GM19397 (cell line): Measurements from ENCODE around the gene OXA1L.
A peak's percentile ranks its signal among the peaks of the same experiment; 100 is the strongest.
"Not testable (repeated sequence)": the region's sequence is repeated elsewhere in the genome, so short reads cannot be mapped to it uniquely, and the experiment has no call there.

Source experiments
- ATAC-seq: cut with Tn5 transposase; IDR thresholded peaks from one replicate; pipeline ENCODE4 v1.9.1; 2021; ENCODE audit warnings: mild to moderate bottlenecking, moderate library complexity; ENCODE audit not compliant: unreplicated experiment

The OXA1L gene

GRCh38 chr14:22797017-22797917, 30.8 kb downstream of the OXA1L start:
- no peak for ATAC-seq

- no peak for ATAC-seq
Measured at GRCh38 chr14:22798528-22798927, 32.0 kb downstream of the OXA1L start.

- no peak for ATAC-seq
Measured at GRCh38 chr14:22800346-22800745, 33.9 kb downstream of the OXA1L start.

GRCh38 chr14:22801716-22802115, 35.2 kb downstream of the OXA1L start:
- ATAC-seq: no peak

GRCh38 chr14:22802860-22803686, 36.6 kb downstream of the OXA1L start:
- peak; percentile 45 for ATAC-seq

- ATAC-seq: peak; percentile 43
Measured at GRCh38 chr14:22803687-22803974, 37.1 kb downstream of the OXA1L start.

- not testable (repeated sequence) for ATAC-seq
Measured at GRCh38 chr14:22805235-22805634, 38.7 kb downstream of the OXA1L start.

DNA sequence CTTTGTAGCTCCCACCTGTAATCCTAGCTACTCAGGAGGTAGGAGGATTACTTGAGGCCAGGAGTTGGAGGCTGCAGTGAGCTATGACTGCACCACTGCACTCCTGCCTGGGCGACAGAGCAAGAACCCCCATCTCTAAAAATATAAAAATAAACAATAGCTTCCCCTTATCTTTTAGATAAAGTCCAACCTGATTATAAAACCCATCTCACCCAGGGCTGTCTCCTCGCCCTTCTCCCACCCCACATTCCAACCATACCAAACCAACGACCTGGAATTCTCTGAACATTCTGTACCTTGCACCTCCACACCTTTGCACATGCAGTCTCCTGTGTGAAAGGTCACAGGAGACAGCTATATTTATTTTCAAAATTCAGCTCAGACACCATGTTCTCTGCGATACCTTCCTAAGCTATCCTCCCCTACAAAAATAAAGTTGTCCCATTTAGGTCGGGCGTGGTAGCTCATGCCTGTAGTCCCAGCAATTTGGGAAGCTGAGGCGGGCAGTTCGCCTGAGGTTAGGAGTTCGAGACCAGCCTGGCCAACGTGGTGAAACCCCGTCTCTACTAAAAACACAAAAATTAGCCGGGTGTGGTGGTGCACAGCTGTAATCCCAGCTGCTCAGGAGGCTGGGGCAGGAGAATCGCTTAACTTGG, 41.1 kb downstream of the OXA1L start:
- no peak for ATAC-seq

DNA sequence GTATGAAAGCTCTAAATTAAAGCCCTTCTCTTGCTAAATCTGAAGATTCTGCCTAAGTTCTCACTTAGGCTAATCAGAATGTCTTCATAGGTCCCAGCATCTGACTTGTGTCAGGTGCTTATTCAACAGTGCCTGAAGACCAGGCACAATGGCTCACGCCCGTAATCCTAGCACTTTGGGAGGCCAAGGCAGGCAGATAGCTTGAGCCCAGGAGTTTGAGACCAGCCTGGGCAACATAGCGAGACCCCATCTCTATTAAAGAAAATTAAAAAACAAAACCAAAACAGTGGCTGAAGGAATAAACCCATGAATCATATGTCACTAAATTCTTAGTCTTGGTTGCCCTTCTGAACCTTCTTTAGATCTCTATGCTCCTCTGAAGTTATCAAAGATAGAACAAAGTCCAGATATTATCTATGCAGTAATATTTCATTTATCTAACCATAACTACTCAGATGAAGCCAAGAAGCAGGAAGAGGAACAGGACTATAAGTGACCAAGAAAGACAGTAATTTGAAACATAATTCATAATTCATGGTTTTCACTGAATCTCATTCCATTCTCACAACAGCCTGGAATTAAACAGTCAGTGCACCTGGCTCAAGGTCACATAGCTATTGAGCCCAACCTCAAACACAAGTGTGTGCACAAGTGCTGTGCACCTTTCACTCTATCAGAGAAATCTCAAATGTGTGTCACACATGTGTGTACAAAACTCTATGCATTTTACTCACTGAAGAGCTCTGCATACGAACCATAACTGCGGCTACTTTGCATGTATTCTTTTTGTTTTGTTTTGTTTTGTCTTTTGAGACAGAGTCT, 42.1 kb downstream of the OXA1L start:
- ATAC-seq: no peak

DNA sequence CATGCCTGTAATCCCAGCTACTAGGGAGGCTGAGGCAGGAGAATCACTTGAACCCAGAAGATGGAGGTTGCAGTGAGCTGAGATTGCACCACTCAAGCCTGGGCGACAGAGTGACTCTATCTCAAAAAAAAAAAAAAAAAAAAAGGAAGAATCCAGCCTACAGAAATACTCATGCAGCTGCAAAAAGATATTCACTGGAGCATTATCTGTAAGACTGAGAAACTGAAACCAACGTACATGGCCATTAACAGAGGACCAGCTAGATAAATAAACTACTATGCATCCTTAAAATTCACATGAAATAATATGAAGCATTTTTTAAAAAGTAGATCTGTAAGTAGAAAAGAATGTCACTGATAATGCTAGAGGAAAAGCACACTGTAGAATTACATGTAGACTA, 45.2 kb downstream of the OXA1L start:
- no peak for ATAC-seq

GRCh38 chr14:22812744-22813143, 46.3 kb downstream of the OXA1L start:
- no peak for ATAC-seq

DNA sequence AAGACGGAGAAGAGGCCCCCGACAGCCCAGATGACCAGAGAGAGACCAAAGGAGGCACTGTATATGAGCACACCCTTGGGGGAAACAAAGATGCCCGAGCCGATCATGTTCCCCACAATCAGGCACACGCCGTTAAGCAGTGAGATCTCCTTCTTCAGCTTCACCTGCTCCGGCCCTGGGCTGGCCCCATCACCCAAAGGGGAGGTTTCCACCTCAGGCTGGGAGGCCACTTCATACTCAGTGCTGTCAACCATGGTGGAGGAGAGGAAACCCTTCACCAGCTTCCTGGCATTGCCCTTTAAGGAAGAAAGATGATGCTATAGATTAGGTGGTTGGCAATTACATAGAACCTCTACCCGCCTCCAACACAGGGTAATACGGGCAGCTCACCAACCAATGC, 46.7 kb downstream of the OXA1L start:
- ATAC-seq: no peak

DNA sequence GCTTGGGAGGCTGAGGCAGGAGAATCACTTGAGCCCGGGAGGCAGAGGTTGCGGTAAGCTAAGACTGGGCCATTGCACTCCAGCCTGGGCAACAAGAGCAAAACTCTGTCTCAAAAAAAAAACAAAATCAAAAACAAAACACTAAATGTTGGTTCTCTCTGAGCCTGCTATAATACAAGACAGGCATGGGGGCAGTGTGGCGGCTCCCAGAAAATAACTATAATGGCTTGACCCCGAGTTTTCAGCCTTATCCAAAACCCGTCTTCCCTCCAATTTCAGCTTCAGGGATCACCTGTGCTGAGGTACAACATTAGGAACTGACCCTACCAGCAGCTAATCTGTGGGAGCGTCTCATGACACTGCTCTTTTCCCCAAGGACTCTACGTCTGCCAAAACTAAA, 47.9 kb downstream of the OXA1L start:
- no peak for ATAC-seq

- ATAC-seq: no peak
Measured at GRCh38 chr14:22814941-22815713, 48.6 kb downstream of the OXA1L start, which contains the start of gene SLC7A7. TSS of gene SLC7A7 (minus strand) at chr14:22815435. CDS start at chr14:22813398, 2,037 bp downstream.

GRCh38 chr14:22819151-22819988, 52.9 kb downstream of the OXA1L start:
- no peak for ATAC-seq

DNA sequence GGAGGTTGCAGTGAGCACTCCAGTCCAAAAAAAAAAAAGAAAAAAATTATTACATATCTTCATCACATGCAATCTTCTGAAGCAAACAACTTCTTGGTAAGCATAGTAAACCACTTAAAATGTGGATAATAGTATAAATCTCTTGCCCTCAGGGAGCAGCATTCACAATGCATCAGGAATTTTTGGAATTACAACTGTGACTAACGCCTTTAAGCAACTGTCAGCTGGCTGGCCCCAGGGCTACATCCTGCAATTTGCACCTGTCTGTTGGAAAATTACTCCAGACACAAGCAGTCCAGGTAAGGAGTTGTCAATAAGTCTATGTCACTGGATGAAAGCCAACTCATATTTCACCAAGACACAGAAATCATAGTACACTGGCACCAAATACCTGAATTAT, 54.2 kb downstream of the OXA1L start:
- no peak for ATAC-seq

DNA sequence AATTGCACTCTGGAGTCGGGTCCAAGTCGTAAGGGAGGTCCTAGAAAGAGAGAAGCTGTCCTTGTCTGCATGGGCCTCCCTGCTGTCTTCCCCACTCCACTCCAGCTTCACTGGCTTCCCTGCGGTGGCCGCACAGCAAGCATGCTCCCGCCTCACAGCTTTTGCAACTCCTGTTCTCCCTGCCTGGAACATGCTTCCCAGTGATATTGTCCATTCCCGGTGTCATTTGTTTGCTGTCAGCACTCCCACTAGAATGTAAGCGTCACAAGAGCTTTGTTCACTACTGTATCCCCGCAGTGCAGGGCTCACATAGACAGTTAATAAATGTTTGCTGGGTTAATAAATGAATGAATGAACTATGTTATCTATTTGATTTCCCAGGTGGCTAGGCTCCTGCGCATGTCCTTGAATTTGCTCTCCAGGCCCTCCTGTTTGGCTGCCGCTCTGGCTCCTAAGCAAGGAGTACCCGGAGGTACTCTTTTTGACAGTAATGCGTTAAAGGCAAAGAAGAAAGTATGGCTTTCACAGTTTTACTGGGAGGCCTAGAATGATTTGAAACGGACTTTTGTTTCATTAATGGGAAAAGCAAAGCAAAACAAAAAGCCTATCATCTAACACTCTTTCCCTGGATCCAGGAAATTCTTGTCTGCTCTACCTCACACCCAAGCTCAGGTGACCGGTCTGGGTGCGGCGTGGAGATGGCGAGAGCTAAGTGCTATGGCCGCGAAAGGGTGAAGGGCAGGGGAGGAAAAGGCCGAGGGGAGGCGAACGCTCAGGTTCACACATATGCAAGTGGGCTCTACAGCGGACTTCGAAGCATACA, 54.9 kb downstream of the OXA1L start:
- ATAC-seq: no peak

- ATAC-seq: no peak
Measured at GRCh38 chr14:22822016-22822570, 55.6 kb downstream of the OXA1L start.
